NCI-H2107 treated with DMSO at 0.1 percent for 48 hours (cell line): ENCODE data around the gene POLR1H.

Experiments
- DNase-seq: peaks from one replicate; lab custom pipeline; 2025; ENCODE audit not compliant: unreplicated experiment; lab: John Stamatoyannopoulos, UW

The POLR1H gene

GRCh38 chr6:30061858-30062458 lies 893 bp downstream of the POLR1H start:
- no peak for DNase-seq

DNA sequence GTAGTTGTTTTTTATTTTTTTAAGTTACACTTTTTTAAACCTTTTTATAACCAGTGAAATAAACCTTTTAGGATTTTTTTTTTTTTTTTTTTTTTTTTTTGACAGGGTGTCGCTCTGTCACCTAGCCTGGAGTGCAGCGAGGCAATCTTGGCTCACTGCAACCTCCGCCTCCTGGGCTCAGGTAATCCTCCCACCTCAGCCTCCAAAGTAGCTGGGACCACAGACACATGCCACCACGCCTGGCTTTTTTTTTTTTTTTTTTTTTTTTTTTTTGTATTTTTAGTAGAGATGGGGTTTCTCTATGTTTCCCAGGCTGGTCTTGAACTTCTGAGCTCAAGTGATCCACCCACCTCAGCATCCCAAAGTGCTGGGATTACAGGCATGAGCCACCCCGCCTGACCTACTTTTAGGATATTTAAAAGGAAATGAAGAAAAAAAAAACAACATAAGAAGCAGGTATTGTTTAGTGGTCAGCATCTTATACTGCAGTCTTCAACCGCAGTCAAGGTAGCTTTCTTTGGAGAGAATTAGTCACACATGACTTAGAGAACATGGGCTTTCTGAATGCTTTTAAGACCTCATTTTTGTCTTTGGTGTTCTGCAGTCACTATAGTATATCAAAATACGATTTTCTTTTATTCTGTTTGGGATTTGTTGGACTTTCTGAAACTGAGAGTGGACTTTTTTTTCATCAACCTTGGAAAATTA lies 1.6 kb downstream of the POLR1H start:
- DNase-seq: no peak

DNA sequence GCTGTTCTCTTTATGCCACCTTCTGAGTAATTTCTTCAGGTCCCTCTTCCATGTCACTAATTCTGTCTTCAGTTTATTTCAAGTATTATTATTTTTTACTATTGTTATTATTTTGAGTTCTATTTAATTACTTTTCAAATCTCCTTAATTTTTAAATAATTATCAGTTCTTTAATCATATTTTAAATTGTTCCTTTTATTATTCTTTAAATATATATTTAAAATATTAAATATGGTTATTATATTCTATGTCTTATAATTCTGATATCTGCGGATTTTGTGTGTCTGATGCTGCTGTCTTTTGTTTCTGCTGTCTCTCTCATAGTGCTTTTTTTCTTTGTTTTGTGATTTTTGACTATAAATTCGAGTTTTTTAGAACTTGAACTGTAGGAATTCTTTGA lies 2.2 kb downstream of the POLR1H start:
- DNase-seq: no peak

DNA sequence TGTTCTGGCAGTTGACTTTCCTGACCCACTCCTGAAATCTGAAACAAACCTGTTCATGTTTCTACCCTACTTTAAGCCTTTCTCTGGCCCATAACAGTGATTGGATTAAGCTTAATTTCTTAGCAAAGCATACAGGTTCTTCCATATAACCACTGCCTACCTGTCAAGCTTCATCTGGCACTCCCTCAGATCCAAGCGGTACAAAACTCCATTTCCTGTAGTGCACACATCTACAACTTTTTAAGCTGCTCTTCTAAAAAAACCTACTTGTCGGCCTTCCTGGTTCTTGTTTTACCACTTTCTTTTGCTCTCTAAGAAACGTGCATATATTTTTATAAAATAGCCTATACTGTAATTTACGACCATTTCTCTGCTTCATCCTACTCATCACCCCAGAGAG lies 5.0 kb downstream of the POLR1H start:
- no peak for DNase-seq

DNA sequence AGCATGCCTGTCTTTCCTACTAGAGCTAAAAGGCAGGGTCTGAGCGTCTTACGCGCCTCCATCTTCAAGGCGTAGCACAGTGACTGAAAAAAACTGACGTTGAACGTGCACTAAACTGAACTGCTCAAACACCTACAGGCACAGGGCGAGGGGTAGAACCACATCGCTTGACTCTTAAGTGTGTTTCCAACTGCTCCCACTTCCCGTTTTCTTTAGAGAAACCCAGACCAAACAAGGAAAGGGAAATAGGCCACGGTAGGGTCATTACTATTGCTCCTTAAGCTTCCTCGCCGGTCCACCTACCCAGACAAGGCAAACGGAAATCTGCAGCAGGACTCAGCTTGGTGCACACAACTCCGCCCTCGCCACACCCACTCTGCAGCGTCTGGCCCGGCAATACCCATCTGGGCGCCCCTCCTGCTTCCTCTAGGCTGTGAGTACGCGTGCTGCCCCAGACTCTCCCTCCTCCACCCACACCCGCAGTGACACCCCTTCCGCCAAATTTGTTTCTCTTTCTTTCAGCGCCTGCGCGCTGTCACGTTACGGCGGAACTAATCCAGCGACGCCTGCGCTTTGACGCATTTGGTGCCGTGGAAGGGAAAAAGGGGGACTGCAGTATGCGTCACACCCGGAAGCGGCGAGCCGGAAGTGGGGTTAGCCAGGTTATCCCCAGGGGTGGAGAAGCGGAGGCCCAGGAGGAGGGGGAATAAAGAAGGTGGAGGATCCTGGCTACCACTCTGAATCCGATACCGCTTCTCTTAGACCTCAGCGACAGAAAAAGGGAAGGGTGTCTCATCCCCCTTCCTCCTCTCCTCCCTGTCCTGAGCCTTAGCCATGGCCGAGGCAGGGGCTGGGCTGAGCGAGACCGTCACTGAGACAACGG lies 5.8 kb downstream of the POLR1H start, which contains the start of gene PPP1R11:
Gene PPP1R11, plus strand, starts transcription at position 622 of the 883 bp plus-strand sequence. Its CDS starts 213 bp downstream, at position 835.
- DNase-seq: peak; percentile 94

DNA sequence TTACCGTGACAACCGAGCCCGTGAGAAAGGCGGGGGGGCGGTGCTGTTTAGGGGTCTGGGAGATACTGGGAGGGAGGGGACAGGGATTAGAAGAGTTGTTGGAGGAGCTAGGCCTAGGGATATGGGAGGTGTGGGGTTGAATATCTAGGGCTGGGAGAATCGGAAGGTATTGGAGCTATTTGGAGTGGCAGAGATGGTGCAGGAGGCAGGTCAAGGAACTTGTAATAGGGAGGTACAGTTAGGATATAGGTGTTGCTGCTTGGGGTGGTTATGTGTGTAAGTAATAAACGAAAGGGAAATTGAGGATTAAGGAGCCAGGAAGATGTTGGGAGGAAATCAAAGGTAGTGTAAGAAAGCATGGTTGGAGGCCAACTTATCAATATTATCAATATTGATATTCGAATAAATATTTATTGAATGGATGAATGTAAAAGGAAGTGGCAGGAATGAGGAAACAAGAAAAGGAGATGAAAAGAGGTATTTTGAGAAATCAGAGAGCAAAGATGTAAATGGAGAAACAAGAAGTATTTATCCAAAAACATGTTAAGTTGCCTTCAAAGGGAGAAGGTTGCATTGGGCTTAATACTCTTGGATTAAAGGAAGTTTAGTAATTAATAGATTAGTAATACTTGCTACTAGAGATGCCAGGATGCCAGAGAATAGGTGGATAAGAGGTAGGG lies 6.5 kb downstream of the POLR1H start:
- DNase-seq: no peak

DNA sequence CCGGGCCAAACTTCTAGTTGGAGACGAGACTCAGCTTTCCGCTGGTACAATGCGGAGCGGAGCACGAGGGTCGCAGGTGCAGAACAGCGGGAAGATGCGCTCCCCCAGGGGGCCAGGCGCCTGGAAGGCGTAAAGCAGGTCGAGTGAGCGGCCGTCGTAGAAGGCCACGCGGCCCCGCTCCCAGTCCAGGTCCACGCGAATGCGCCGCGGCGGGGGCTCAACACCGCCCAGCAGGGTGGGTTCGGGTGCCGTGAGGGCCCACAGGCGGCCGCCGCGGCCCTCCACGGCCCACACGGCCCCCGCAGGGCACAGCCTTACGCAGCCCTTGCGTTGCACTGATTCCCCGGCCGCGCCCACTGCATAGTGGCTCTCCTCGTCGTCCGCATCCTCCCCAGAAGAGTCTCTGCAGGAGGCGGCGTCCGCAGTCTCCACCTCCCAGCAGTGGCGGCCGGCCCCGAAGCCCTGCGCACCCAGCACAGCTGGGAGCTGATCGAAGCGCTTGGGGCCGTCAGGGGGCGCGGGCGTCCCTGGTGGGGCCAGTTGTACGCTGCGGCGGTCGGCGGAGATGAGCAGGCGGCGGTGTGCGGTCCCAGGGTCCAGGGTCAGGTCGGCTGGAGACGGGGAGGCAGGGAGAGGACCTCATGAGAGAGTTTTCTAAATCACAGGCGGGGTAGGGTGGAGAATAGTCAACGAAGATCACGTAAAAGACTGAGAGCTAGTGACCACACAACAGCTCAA lies 10.2 kb downstream of the POLR1H start:
- DNase-seq: no peak

DNA sequence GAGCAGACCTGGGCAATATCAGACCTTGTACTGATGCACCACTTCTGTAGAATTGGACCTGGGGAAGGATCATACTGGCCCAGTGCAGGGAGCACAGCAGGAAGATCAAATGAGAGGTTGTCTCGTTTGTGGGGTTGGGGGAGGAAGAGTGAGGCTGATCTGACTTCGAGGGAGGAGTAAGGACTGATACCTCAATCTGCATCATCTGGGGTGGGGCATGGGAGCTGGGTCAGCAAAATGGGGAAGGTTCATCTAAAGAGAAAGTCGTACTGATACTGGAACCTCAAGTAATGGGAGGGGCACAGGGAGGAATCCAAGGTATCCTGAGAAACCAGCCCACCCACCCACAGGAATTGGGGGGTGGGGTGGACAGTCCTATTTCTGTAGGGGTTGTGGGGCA lies 10.8 kb downstream of the POLR1H start:
- DNase-seq: no peak

GRCh38 chr6:30073489-30074235 lies 12.6 kb downstream of the POLR1H start:
- DNase-seq: no peak

DNA sequence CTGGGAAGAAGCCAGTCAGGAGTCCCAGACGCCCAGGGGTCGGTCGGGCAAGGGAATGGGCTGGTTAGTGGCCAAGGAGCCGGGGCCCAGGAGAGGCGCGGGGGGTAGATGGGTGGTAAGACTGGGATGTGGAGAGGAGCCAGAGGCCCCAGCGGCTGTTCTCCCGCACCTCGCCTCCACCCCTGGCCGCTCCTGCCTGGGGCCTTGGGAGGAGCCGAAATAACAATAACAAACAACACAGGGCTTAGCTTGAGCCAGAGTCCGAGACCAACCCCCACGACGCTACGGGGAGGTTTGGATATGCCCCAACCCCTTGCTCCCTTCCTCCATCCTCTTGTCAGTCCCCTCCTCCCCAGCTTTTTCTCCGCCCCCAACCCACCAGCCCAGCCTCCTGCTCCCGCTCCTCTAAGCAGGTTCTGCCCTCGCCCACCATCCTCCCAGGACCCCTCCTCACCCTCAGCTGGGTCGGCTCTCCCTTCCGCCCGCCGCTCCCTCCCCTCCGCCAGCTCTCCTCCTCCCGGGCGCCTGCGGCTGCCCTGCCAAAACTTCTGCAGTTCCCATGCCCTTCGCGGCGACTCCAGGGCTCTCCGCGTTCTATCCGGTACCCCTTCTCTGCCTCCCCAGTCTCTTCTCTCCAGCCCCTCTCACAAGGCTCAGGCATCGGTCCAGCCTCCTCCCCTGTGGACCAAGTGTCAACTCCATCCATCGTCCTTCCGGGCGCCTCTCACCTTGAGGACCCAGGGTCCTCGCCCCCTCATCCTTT lies 13.4 kb downstream of the POLR1H start:
- DNase-seq: no peak

DNA sequence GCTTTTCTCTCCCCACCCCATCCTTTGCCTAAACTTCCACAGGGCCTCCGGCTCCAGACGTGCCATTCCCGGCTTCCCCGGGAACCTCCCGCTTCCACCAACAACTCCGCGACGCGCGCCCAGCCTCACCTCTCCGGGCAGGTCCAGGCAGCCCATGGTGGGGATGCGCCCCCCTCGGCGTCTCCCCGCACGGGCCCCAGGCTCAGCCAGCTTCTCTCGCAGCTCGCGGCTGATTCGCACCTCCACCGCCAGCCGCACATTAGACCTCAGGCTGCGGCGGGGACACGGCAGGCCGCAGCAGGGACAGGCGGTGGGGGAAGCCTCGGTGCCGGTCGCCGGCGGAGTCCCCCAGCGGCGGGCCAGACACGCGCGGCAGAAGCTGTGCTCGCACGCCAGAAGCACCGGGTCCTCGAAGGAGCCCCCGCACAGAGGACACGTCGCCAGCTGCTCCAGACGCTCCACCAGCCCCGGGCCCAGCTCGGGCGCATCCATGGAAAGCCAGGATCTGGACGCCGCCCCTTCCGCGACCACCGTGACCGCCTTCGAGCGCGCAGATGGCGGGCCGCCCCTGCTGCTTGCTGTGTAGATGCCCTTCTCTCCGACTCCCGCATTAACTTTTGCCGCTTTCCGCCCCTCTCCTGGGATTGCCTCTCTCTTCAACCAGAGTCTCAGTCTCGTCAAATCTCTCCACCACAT lies 14.2 kb downstream of the POLR1H start, which contains the start of gene RNF39:
Gene RNF39, minus strand, starts transcription at position 676 of the 696 bp plus-strand sequence. Its CDS starts 184 bp downstream, at position 492.
- no peak for DNase-seq

- no peak for DNase-seq
Measured at GRCh38 chr6:30075790-30076732, 15.0 kb downstream of the POLR1H start.

DNA sequence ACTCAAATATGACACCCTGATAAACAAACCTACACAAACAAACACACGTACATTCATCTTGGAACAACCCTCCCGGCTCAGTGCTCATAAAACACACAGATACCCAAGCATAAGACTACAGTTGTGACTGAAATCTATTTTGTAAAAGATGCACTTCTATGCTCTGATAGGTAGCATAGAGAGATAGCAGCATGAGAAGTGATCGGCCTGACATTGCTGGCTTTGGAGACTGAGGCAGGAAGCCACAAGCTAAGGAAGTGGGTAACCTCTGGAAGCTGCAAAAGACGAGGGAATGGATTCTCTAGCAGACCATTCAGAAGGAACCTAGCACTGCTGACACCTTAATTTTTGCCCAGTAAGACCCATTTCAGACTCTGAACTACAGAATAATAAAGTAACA lies 16.2 kb downstream of the POLR1H start:
- DNase-seq: no peak

DNA sequence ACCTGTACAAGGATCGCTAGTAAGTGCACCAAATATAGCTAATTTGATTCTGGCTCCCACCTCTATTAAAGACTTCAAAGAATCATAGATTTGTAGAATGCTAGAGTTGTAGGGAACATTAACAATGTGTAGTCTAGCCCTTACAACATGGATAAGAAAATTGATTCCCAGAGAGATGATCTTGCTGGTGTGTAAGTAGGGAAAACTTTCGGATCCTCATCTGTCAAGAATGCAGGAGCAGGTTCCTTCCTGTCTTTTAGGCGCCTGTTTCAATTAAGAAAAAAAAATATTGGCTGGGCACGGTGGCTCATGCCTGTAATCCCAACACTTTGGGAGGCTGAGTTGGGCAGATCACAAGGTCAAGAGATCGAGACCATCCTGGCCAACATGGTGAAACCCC lies 26.8 kb downstream of the POLR1H start:
- no peak for DNase-seq

DNA sequence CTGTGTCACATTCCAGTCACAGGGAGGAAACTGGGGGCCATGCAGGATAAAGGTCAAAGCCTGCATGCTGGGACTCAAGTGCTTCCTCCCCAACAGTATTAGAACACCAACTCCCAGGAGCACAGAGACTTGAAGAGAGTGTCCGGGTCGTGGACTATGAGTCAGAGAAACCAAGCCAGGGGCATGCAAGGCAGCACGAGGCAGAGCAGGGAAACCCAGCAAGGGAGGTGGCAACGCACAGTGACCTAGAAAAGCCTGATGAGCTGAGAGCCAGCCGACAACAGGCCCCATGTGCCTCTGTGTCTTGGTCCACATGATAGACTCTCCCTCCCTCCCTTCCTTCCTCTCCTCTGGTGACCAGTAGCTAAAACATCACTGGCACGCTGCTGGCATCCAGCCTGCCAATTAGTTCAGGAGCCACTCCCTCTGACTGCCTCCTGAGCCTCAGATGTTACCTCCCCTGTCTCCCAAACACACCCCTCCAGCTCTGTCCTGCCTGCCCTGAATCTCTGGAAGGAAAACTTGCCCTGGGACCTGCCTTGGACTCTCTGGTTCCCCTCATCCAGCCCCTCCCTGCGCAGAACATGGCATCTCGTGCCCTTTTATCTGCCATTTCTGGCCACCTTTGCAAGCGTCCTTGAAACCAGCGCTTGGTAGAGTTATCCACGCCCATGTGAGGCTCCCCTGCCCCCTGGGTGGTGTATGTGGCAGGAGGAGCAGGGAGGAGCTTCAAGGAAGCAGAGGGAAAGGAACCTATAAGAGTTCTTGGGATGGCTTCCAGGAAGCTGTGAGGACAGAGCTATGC lies 30.7 kb downstream of the POLR1H start:
- no peak for DNase-seq

DNA sequence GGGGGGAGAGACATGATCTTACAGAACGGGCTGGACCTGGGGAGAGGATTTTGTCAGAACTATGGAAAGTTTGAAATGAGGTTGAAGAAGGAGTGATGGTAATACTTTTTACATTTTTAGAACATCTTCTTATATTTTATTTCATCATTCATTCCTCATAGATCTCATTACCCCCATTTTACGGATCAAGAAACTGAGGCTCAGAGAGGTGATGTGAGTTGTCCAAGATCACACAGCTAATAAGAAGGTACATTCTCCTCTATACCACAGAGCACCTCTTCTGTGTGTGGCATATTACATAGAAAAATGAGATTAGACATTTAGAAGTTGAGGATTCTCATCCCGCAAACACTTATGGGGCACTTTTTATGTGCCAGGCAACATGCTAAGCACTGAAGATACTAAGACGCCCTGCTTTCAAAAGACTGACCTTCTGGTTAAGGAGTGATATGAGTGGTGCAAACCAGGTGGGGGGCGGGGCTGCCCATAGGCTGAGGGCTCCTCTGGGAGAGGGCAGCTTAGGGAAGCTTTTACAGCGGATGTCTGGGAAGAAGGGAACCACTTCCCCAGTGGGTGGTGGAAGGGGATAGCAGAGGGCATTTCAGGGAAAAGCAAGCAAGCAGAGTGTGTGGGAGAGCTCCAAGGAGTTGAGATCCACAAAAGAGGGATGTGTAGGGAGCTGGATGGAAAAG lies 31.9 kb downstream of the POLR1H start:
- no peak for DNase-seq
